K562 (cell line): Measurements from ENCODE around the gene WDR27. TPM values are rescaled to one million over a fixed set of nuclear protein-coding genes. Genes with fewer than 3 reads are reported as not detected.

ENCODE experiments used
- ATAC-seq: fragments of 200-7000 bp; cut with Tn5 transposase; 3 replicates; pipeline ENCODE4 v1.9.1; 2020; ENCODE audit warnings: moderate library complexity
- BruUV-seq: library from RNA; stranded (reverse); fragments of 400-500 nt; replicated peaks from 2 replicates; lab custom pipeline; 2021; lab: Mats Ljungman, UMichigan
- CTCF ChIA-PET: fragments of 300-600 bp; formaldehyde crosslinking; extraction: SDS; loops from one replicate; lab custom pipeline; 2021; ENCODE audit warnings: low intra/inter-chr PET ratio; lab: Yijun Ruan, JAX
- POLR2A ChIA-PET: fragments of 300-600, 350-650 bp; sonication (Branson Sonifier 250); formaldehyde crosslinking; extraction: SDS; loops from one replicate; lab custom pipeline; 2021; ENCODE audit warnings: antibody characterized with exemption, inconsistent platforms; lab: Yijun Ruan, JAX
- DNase-seq, 4 experiments: peaks; one replicate each; pipeline versions ENCODE4 v3.0.0 to v3.0.0-alpha.2; 2011 to 2018; ENCODE audit warnings: low spot score in 3 of 4, mixed read lengths in 3 of 4; ENCODE audit errors: extremely low read depth in 1 of 4
- FAIRE-seq: peaks from 2 replicates; lab custom pipeline; 2011; peaks lifted over from hg19 to GRCh38; lab: Jason Lieb, UNC
- H2AFZ ChIP-seq: 2 replicates; pipeline ENCODE4 v1.6.0; 2011; ENCODE audit warnings: low read depth, low read length, control low read depth, inconsistent platforms
- H3K27ac ChIP-seq: fragments of 200-600 bp; 3 replicates; pipeline ENCODE4 v1.8.0; 2011; ENCODE audit warnings: low read depth, mild to moderate bottlenecking, control low read depth, inconsistent platforms, low read length, moderate library complexity, mixed read lengths; ENCODE audit errors: extremely low read depth
- H3K27me3 ChIP-seq, 2 experiments: fragments of 300-600 bp in 1 of 2; 2 replicates in 1 of 2; 3 replicates in 1 of 2; pipeline versions ENCODE4 v1.6.0 to v1.8.0; 2011; ENCODE audit warnings: inconsistent platforms in 2 of 2, low read length in 2 of 2, mild to moderate bottlenecking in 1 of 2, mixed read lengths in 1 of 2, moderate library complexity in 1 of 2; ENCODE audit not compliant: control insufficient read depth in 2 of 2, insufficient read depth in 2 of 2
- H3K36me3 ChIP-seq: fragments of 300-600 bp; 3 replicates; pipeline ENCODE4 v1.8.0; 2011; ENCODE audit warnings: mild to moderate bottlenecking, low read length, inconsistent platforms; ENCODE audit not compliant: control insufficient read depth, insufficient read depth
- H3K4me1 ChIP-seq, 2 experiments: fragments of 200-600 bp in 1 of 2; replicated peaks in 1 of 2; 2 replicates in 1 of 2; 3 replicates in 1 of 2; pipeline versions ENCODE4 v1.5.1 to v1.8.0; 2011; ENCODE audit warnings: inconsistent platforms in 2 of 2, low read length in 2 of 2, mild to moderate bottlenecking in 1 of 2, mixed read lengths in 1 of 2, moderate library complexity in 1 of 2; ENCODE audit not compliant: control insufficient read depth in 2 of 2, insufficient read depth in 2 of 2
- H3K4me2 ChIP-seq: 2 replicates; pipeline ENCODE4 v1.6.1; 2011; ENCODE audit warnings: low read length, control low read depth, inconsistent platforms, mixed read lengths; ENCODE audit not compliant: insufficient read depth
- H3K4me3 ChIP-seq: fragments of 200-600 bp; sonication (generic), shearing (Covaris generic); 2 replicates; pipeline ENCODE4 v1.5.1; 2016; ENCODE audit warnings: control low read depth, inconsistent platforms
- H3K79me2 ChIP-seq: fragments of 200-600 bp; 3 replicates; pipeline ENCODE4 v1.8.0; 2011; ENCODE audit warnings: low read length, inconsistent platforms; ENCODE audit not compliant: control insufficient read depth, insufficient read depth
- H3K9ac ChIP-seq, 2 experiments: 2 replicates each; pipeline versions ENCODE4 v1.6.0 to v1.6.1; 2011; ENCODE audit warnings: low read depth in 2 of 2, low read length in 2 of 2, control low read depth in 1 of 2, inconsistent platforms in 1 of 2, mild to moderate bottlenecking in 1 of 2, mixed read lengths in 1 of 2; ENCODE audit not compliant: insufficient read depth in 1 of 2
- H3K9me1 ChIP-seq: one replicate; pipeline ENCODE4 v1.6.0; 2011; ENCODE audit warnings: inconsistent platforms, mild to moderate bottlenecking, low read length, moderate library complexity; ENCODE audit not compliant: control insufficient read depth, insufficient read depth
- H3K9me3 ChIP-seq: replicated peaks from 2 replicates; pipeline ENCODE4 v1.5.1; 2011; ENCODE audit warnings: low read depth, low read length, inconsistent platforms; ENCODE audit not compliant: control insufficient read depth, insufficient read depth
- H4K20me1 ChIP-seq: replicated peaks from 2 replicates; pipeline ENCODE4 v1.6.1; 2011; ENCODE audit warnings: low read length, inconsistent platforms, mixed read lengths; ENCODE audit not compliant: control insufficient read depth, insufficient read depth
- BCOR ChIP-seq: fragments of 450-650 bp; IDR thresholded peaks from 2 replicates; pipeline ENCODE4 v1.6.1; 2016
- FOXK2 ChIP-seq, 2 experiments: fragments of 450-650 bp; IDR thresholded peaks in 1 of 2; conservative IDR thresholded peaks in 1 of 2; 2 replicates each; pipeline ENCODE4 v1.6.1; 2016; ENCODE audit warnings: low read depth in 2 of 2, mild to moderate bottlenecking in 1 of 2
- HDAC2 ChIP-seq: fragments of 450-650 bp; IDR thresholded peaks from 2 replicates; pipeline ENCODE4 v1.6.1; 2016; ENCODE audit warnings: mild to moderate bottlenecking
- HIVEP1 ChIP-seq: fragments of 250-450 bp; sonication (Bioruptor Pico); IDR thresholded peaks from 2 replicates; pipeline ENCODE4 v1.4.0; 2020; ENCODE audit warnings: mild to moderate bottlenecking
- LEF1 ChIP-seq: fragments of 450-650 bp; IDR thresholded peaks from 2 replicates; pipeline ENCODE4 v1.6.1; 2016; ENCODE audit warnings: mild to moderate bottlenecking
- NR2F6 ChIP-seq: fragments of 450-650 bp; formaldehyde crosslinking; IDR thresholded peaks from 2 replicates; pipeline ENCODE4 v1.4.0; 2020; ENCODE audit warnings: mild to moderate bottlenecking
- NR3C1 ChIP-seq: sonication (generic); formaldehyde crosslinking; IDR thresholded peaks from 2 replicates; pipeline ENCODE4 v1.8.1; 2022; ENCODE audit warnings: missing genetic modification reagents
- SMARCB1 ChIP-seq: IDR thresholded peaks from 2 replicates; pipeline ENCODE4 v1.6.1; 2011; ENCODE audit warnings: improper control_type of control experiment, low read depth; ENCODE audit not compliant: insufficient read length
- ZNF511 ChIP-seq: sonication (generic); formaldehyde crosslinking; IDR thresholded peaks from 2 replicates; pipeline ENCODE4 v1.8.0; 2022; ENCODE audit warnings: mild to moderate bottlenecking, missing genetic modification reagents
- WGBS: fragments of 100-300 bp; shearing (Covaris generic); methylation state at CpG from one replicate; pipeline ENCODE4 v1.1.6; 2016; ENCODE audit warnings: low coverage, mixed read lengths; ENCODE audit not compliant: insufficient coverage; ENCODE audit errors: missing lambda C conversion rate; 5-methylcytosine and 5-hydroxymethylcytosine counted together
- in situ Hi-C: fragments of 300-500 bp; cut with MboI; formaldehyde crosslinking; loops from 4 replicates; pipeline ENCODE4 v1.15.0; 2018; ENCODE audit warnings: inconsistent platforms, mixed read lengths
- intact Hi-C: fragments of 100-400 bp; cut with micrococcal nuclease; formaldehyde crosslinking; loops from 2 replicates; pipeline ENCODE4 v1.14.2; 2022
- polyA plus RNA-seq, 8 experiments: library from polyadenylated mRNA; depleted of rRNA in 4 of 8; stranded (reverse) in 5 of 8; unstranded in 3 of 8; fragments of >200 nt; fragmentation: Nextera tagmentation in 2 of 8; fragmentation: Illumina TruSeq in 1 of 8; extraction: Ambion mirVana in 2 of 8; extraction: Trizol in 1 of 8; gene quantifications; 2 replicates each; pipeline versions ENCODE4 v1.2.1 to v1.2.3, GENCODE V29; 2011 to 2014; ENCODE audit warnings: inconsistent platforms in 1 of 8, missing spikeins in 1 of 8
- total RNA-seq, 7 experiments: library from RNA; depleted of rRNA in 6 of 7; stranded (reverse); fragments of >200 nt in 6 of 7; fragmentation: Illumina TruSeq in 2 of 7; extraction: Trizol in 2 of 7; gene quantifications; 2 replicates each; pipeline versions ENCODE4 v1.2.1 to v1.2.3, GENCODE V29; 2011 to 2021; ENCODE audit warnings: low replicate concordance in 1 of 7

WDR27 gene
- total and polyA plus RNA-seq, 9 of the 15 experiments (the other 6 are each of a cell fraction or from before 2014, with no cell fraction given) = 4.3 to 77.2 (median 22.7) TPM

GRCh38 chr6:169441292-169441691, 260.5 kb downstream of the WDR27 start:
- 4% methylated on average over 5 of the region's 5 CpGs for WGBS
- Histone ChIP-seq H3K36me3 (no peaks in the 10 kb centered on the region), H3K4me3 (no peak overlapping the region), H3K27ac (no peak overlapping the region), H3K79me2 (no peaks in the 10 kb centered on the region), H2AFZ (no peak overlapping the region), H3K27me3 (peaks cover 0 to 27% of the 10 kb centered on the region in 2 experiments; a peak in 3 of 5 replicates), H3K4me2 (no peak overlapping the region), H3K9me3 (no peaks in the 10 kb centered on the region), H3K4me1 (peaks cover 0 to 8% of the 10 kb centered on the region in 2 experiments; a peak in 1 of 5 replicates), H4K20me1 (no peaks in the 10 kb centered on the region), H3K9ac (no peak overlapping the region), H3K9me1 (no peaks in the 10 kb centered on the region)
- DNase-seq (no peak), ATAC-seq (no peak), FAIRE-seq (no peak)
- in situ Hi-C loops (no loop called here), intact Hi-C loops (no loop called here)
- no TSS peak for BruUV-seq
- TF ChIP-seq SMARCB1 (no peak), LEF1 (no peak)
- ChIA-PET CTCF (no interaction called here), POLR2A (interaction anchor here (2.0 kb wide), 1 partner anchor 10 kb away, joined by 7 read pairs; no protein-coding TSS in a partner anchor)

- Histone ChIP-seq H3K9me3 (no peaks in the 10 kb centered on the region), H3K4me2 (no peak overlapping the region), H3K9me1 (no peaks in the 10 kb centered on the region), H3K4me3 (no peak overlapping the region), H3K36me3 (no peaks in the 10 kb centered on the region), H3K27me3 (peaks cover 0 to 22% of the 10 kb centered on the region in 2 experiments; a peak in 2 of 5 replicates), H4K20me1 (no peaks in the 10 kb centered on the region), H3K4me1 (no peaks in the 10 kb centered on the region), H3K9ac (no peak overlapping the region), H2AFZ (no peak overlapping the region)
- FAIRE-seq = no peak
- no peak for DNase-seq
- BruUV-seq = no TSS peak
- POLR2A ChIA-PET = no interaction called here
- ATAC-seq = no peak
- intact Hi-C loops (no loop called here), in situ Hi-C loops (no loop called here)
- TF ChIP-seq ZNF511 (CRISPR knock-in tag) (no peak), BCOR (no peak), NR2F6 (CRISPR knock-in tag) (no peak), FOXK2 (conservative IDR thresholded peaks at IDR 0.05 in 1 of 2, IDR thresholded peaks at IDR 0.05 in 1 of 2; ENCODE audit: low read depth in 2 of 2) (no peak), HDAC2 (no peak), NR3C1 (CRISPR knock-in tag) (no peak), HIVEP1 (CRISPR knock-in tag) (no peak)
- TF ChIP-seq, all 486 proteins: peak for 0
- H3K27ac ChIP-seq = no peak overlapping the region
- no peaks in the 10 kb centered on the region for H3K79me2 ChIP-seq
- CTCF ChIA-PET = no interaction called here
- WGBS = 4% methylated on average over 1 of the region's 1 CpG
Measured at GRCh38 chr6:169439710-169440109, 262.1 kb downstream of the WDR27 start.
